Measurements from ENCODE around the gene UBE2QL1. TPM values are rescaled to one million over a fixed set of nuclear protein-coding genes. Genes with fewer than 3 reads are reported as not detected.

Gene UBE2QL1
- total RNA-seq, 2 donors from 2014 or later = 0.33 to 0.78 TPM

DNA sequence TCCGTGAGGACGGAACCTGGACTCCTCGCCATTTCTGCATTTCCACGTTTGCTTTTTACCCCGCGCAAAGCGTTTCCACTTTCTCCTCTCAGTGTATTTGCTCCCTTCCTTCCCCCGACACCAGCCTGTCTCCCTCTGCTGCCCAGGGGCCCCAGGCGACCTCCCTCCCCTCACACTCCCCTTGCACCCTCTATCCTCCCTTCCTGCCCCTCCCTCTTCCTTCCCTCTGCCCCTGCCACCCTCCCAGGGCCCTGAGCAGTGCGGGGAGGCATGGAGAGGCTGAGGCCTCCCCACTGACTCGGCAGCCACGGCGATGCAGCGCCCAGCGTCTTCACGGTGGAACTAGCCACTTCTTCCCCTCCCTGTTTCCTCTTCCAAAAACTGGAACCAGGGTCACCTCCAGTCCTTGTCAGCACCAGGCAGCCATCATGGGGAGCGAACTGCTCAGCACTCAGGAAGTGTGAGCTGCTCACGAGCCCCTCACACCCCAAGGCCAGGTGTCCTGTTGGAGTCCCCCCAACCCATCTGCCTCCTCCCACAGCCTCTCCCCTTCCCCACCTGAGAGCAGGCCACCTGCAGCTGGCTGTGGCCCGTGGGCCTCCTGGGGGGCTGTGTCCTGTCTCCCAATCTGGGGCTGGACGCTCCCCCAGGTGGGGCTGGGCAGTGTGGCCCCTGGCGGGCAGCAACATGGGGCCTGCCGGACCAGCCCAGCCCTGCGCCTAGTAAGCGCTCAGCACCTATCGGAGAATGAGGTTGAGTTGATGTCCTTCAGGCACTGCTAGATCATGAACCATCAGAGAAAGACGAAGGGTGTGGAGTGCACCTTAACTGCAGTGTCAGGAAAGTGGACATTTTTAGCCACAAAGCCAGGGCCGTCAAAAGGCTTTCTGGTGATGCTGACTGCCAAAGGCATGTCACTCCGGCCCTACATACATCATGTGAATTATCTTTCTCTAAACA lies 17.5 kb downstream of the UBE2QL1 start:
- no peak for DNase-seq
- WGBS, 2 donors = 60 to 74% methylated on average over 22 to 27 of the region's 28 CpGs
- intact Hi-C loops (cut with DNase I) = no loop called here

DNA sequence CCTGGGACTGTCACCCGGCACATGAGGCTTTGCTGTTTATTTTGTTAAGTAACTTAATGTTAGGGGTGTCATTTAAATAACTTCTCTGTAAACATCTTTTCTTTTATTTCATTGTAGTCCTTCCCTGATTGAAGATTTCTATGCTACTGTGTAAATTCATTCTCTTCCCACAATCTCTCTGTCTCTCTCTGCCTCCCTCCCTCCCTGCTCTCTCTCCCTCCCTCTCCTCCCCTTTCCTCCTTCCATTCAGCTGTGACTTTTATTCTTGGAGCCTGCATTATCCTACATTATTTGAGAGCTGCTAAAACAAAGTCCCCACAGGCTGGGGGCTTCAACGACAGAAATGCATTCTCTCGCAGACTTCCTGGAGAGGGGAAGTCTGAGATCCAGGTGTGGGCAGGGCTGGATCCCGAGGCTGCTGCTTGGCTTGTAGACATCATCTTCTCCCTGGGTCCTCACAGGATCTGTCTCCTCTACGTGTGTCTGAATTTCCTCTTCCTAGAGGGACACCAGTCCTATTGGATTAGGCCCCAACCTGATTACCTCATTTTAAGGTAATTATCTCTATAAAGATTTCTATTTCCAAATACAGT lies 18.4 kb downstream of the UBE2QL1 start:
- intact Hi-C loops (cut with DNase I) = no loop called here
- H3K27ac ChIP-seq = no peak overlapping the region
- DNase-seq (no peak), ATAC-seq (no peak)
- H3K9me3 ChIP-seq = no peaks in the 10 kb centered on the region
- TF ChIP-seq POLR2A (IDR thresholded peaks at IDR 0.05) = no peak
- TF ChIP-seq, protein P1, sequence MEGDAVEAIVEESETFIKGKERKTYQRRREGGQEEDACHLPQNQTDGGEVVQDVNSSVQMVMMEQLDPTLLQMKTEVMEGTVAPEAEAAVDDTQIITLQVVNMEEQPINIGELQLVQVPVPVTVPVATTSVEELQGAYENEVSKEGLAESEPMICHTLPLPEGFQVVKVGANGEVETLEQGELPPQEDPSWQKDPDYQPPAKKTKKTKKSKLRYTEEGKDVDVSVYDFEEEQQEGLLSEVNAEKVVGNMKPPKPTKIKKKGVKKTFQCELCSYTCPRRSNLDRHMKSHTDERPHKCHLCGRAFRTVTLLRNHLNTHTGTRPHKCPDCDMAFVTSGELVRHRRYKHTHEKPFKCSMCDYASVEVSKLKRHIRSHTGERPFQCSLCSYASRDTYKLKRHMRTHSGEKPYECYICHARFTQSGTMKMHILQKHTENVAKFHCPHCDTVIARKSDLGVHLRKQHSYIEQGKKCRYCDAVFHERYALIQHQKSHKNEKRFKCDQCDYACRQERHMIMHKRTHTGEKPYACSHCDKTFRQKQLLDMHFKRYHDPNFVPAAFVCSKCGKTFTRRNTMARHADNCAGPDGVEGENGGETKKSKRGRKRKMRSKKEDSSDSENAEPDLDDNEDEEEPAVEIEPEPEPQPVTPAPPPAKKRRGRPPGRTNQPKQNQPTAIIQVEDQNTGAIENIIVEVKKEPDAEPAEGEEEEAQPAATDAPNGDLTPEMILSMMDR (IDR thresholded peaks at IDR 0.05) = no peak
- no peaks in the 10 kb centered on the region for H3K27me3 ChIP-seq
- no peaks in the 10 kb centered on the region for H3K36me3 ChIP-seq (replicated peaks in 1 of 2; ENCODE audit: insufficient read depth in 1 of 2, low read depth in 2 of 2)
- peaks cover 3% of the 10 kb centered on the region for H3K4me1 ChIP-seq
- 54 to 65% methylated on average over 5 of the region's 5 CpGs for WGBS, 2 donors
- no peak overlapping the region for H3K4me3 ChIP-seq

More for the DNA sequence above, 17.5 kb downstream of the UBE2QL1 start:
- no peak overlapping the region for H3K4me3 ChIP-seq
- H3K4me1 ChIP-seq = no peaks in the 10 kb centered on the region
- TF ChIP-seq, protein P1 (IDR thresholded peaks at IDR 0.05) = no peak
- TF ChIP-seq POLR2A (IDR thresholded peaks at IDR 0.05) = no peak
- no peaks in the 10 kb centered on the region for H3K27me3 ChIP-seq
- no peaks in the 10 kb centered on the region for H3K36me3 ChIP-seq (replicated peaks in 1 of 2; ENCODE audit: insufficient read depth in 1 of 2, low read depth in 2 of 2)
- ATAC-seq = no peak
- no peaks in the 10 kb centered on the region for H3K9me3 ChIP-seq
- no peak overlapping the region for H3K27ac ChIP-seq

DNA sequence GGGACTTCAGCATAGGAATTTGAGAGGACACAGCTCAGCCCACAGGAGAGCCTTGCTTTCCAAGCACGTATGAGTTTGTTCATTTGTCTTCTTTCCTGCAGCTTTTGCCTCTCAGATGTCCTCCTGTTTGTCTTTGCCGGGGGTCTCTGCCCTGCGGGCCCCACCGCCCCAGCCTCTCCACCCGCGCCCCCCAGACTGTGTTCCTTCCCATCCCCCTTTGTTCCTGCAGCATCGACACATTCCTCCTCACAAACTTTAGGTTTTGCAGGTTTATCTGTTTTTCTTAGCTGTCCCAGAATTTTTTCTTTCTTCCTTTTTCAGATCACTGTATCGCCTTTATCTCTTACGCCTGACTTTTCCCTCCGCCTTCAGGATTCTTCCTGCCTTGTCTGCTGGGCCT lies 18.9 kb downstream of the UBE2QL1 start:
- H3K36me3 ChIP-seq (replicated peaks in 1 of 2; ENCODE audit: insufficient read depth in 1 of 2, low read depth in 2 of 2) = no peaks in the 10 kb centered on the region
- no peaks in the 10 kb centered on the region for H3K27me3 ChIP-seq
- DNase-seq = no peak
- TF ChIP-seq, protein P1 (IDR thresholded peaks at IDR 0.05) = no peak
- TF ChIP-seq POLR2A (IDR thresholded peaks at IDR 0.05) = no peak
- H3K4me3 ChIP-seq = no peak overlapping the region
- peaks cover 8% of the 10 kb centered on the region for H3K4me1 ChIP-seq
- no peaks in the 10 kb centered on the region for H3K9me3 ChIP-seq
- no peak overlapping the region for H3K27ac ChIP-seq
- 60 to 73% methylated on average over 10 of the region's 10 CpGs for WGBS, 2 donors
- no peak for ATAC-seq
- intact Hi-C loops (cut with DNase I) = no loop called here

DNA sequence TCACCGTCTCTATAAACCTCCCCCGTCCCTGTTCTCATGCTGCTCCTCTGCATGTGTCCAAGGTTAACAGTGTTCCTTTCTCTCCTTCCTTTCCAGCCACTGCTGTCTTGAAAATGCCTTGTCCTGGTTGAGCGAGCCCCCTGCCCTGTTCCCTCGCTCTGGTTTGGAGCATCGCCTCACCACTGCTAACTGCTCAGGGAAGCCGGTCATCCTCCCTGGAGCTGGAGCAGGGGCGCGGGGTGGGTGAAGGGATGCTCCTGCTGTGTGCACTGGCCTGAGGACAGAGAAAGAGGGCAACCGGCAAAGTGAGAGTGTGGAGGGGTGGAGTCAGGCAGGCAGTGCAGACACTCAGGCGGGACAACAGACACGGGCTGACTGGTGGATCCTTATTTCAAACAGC lies 19.4 kb downstream of the UBE2QL1 start:
- H3K36me3 ChIP-seq (replicated peaks in 1 of 2; ENCODE audit: insufficient read depth in 1 of 2, low read depth in 2 of 2) = no peaks in the 10 kb centered on the region
- no peaks in the 10 kb centered on the region for H3K9me3 ChIP-seq
- no peak for ATAC-seq
- H3K4me1 ChIP-seq = peaks cover 13% of the 10 kb centered on the region
- TF ChIP-seq POLR2A (IDR thresholded peaks at IDR 0.05) = no peak
- TF ChIP-seq, protein P1 (IDR thresholded peaks at IDR 0.05) = no peak
- no peak for DNase-seq
- intact Hi-C loops (cut with DNase I) = no loop called here
- no peak overlapping the region for H3K27ac ChIP-seq
- 46 to 64% methylated on average over 11 of the region's 11 CpGs for WGBS, 2 donors
- no peak overlapping the region for H3K4me3 ChIP-seq
- H3K27me3 ChIP-seq = no peaks in the 10 kb centered on the region

Data from body of pancreas (tissue), 4 donors.